NCI-H345 (cell line): ENCODE measurements around the gene COMMD3.

Experiments
- DNase-seq: peaks from one replicate; lab custom pipeline; 2025; lab: John Stamatoyannopoulos, UW

Gene COMMD3

GRCh38 chr10:22319980-22320558, 3.9 kb downstream of the COMMD3 start:
- no peak for DNase-seq

- DNase-seq = peak; percentile 73
Measured at GRCh38 chr10:22320591-22321155, 4.5 kb downstream of the COMMD3 start, which contains the start of gene BMI1. Gene BMI1, plus strand, starts transcription at chr10:22321099. Its CDS starts 5,351 bp downstream, at chr10:22326450.

GRCh38 chr10:22321156-22321923, 5.2 kb downstream of the COMMD3 start:
- peak; percentile 29 for DNase-seq

GRCh38 chr10:22321924-22322640, 5.9 kb downstream of the COMMD3 start:
- DNase-seq = no peak

- DNase-seq = no peak
Measured at GRCh38 chr10:22322641-22323160, 6.5 kb downstream of the COMMD3 start.

- no peak for DNase-seq
Measured at GRCh38 chr10:22323538-22324305, 7.5 kb downstream of the COMMD3 start.

- DNase-seq = no peak
Measured at GRCh38 chr10:22324413-22324812, 8.2 kb downstream of the COMMD3 start.

GRCh38 chr10:22324893-22325271, 8.7 kb downstream of the COMMD3 start:
- no peak for DNase-seq

GRCh38 chr10:22325272-22326144, 9.3 kb downstream of the COMMD3 start:
- peak; percentile 73 for DNase-seq

- DNase-seq = no peak
Measured at GRCh38 chr10:22326145-22326702, 10.0 kb downstream of the COMMD3 start.

- no peak for DNase-seq
Measured at GRCh38 chr10:22329150-22329549, 13.0 kb downstream of the COMMD3 start.

- no peak for DNase-seq
Measured at GRCh38 chr10:22332116-22332692, 16.0 kb downstream of the COMMD3 start.

- DNase-seq = no peak
Measured at GRCh38 chr10:22333167-22333974, 17.2 kb downstream of the COMMD3 start.

- no peak for DNase-seq
Measured at GRCh38 chr10:22333975-22334282, 17.7 kb downstream of the COMMD3 start.

GRCh38 chr10:22334414-22335172, 18.4 kb downstream of the COMMD3 start:
- DNase-seq = no peak

GRCh38 chr10:22335173-22335933, 19.2 kb downstream of the COMMD3 start:
- DNase-seq = no peak

- DNase-seq = no peak
Measured at GRCh38 chr10:22338185-22338900, 22.2 kb downstream of the COMMD3 start.
